ENCODE results near the gene ZNF827.

ZNF827 gene

DNA sequence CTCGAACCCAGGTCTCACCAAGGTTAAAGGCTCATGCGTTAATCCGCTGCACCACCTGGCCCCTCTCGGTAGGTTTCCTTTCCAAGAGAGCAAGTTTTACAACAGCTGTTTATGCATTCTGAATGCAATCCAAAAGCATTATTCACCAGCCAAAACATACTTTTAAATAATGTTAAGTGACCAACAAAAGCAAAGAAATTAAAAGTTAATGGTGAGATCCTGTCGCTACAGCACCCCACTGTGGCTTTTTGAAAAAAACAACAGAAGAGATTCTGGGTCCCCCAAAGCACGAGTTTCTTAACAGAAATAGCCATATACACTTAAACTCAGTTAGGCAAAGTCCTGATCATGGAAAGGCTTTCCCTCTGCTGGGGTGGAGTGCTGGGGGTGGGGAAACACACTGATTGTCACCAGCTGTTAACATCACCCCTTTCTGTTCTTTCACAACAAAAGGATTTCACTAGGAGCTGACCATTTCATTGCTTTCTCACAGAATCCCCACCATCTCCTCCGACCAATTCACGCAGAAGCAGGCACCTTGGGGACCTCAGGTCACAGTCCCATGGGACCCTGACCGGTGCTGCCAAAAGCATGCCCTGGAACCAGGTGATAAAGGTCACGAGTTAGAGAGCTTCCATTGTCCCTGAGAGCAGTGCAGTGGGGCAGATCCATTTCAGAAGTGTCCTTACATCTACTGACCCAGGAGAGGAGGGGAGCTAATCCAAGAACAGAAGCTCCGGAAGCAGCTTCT lies 51.2 kb downstream of the ZNF827 start:
- peak; percentile 67 for DNase-seq (ENCODE audit: low spot score)

DNA sequence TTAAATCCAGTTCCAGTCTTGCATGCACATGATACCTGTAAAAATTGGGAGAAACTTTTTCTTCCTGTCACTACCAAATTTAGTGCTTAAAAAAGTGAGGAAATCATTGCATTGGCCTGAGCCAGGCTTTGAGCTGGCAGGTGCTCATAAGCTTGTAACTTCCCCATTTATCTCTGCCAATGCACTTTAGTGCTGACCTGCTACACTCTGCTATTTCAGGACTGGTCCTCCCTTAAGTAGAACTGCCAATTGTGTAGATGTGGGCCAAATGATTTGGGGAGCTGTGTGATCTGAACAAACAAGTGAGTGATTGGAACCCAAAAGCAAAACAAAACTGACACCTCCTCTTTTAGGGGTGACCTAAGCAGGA lies 51.8 kb downstream of the ZNF827 start:
- no peak for DNase-seq (ENCODE audit: low spot score)

DNA sequence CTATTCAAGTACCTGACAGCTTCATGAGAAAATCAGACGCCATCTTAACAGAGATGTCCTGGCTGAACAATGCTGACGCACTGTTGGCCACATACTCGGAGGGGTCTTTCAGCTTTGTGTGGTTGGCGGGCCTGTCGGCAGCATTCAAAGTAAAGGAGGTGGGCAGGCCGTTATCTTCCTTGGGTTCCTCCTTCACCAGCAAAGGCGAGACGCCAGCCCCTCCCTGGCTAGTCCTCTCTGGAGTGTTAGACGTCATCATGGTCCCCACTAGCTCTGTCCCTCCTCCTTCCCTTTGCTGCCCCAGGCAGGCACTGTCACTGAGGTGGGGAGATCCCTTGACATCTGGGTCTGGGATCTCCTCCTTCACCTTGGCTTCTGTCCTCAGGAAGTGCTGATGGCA lies 53.0 kb downstream of the ZNF827 start:
- no peak for DNase-seq (ENCODE audit: low spot score)

DNA sequence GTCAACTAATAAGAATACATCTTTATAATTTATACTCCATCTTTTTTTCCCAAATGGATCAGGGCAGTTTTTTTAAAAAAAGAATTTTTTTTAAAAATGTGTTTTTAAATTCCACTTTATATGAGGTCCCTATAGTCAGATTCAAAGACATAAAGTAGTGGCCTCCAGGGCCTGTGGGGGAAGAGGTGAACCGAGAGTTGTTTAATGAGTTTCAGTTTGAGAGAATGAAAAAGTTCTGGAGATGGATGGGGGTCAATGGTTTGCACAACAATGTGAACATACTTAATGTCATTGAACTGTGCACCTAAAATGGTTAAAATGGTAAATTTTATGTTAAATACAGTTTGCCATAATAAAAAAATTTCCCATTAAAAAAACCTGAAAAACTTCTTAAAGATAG lies 53.8 kb downstream of the ZNF827 start:
- DNase-seq (ENCODE audit: low spot score) = no peak

DNA sequence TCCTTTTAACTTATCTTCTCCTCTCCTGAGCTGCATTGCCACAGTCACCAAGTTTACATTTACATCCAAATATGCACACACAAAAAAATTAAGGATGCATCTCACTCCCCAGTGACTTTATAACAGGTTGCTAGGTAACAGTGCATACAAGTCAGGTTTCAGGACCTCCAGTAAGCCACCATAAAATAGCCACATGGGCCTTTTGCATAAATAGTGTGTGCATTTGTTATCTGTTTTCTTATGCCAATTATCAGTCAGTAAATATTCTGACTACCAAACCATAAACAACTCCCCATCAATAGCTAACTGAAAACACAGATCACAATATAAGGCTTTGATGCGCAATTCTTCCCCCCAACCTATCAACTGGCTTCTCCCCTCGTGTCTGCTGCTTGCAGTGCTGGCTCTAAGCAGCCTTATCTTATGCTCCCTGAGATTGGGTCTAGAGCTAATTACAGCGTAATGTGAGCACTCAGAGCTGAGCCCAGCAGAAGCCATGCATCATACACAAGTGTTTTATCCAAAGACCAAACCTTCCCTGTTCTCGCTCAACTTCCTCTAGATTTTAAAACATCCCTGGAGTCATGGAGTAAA lies 55.4 kb downstream of the ZNF827 start:
- no peak for DNase-seq (ENCODE audit: low spot score)

DNA sequence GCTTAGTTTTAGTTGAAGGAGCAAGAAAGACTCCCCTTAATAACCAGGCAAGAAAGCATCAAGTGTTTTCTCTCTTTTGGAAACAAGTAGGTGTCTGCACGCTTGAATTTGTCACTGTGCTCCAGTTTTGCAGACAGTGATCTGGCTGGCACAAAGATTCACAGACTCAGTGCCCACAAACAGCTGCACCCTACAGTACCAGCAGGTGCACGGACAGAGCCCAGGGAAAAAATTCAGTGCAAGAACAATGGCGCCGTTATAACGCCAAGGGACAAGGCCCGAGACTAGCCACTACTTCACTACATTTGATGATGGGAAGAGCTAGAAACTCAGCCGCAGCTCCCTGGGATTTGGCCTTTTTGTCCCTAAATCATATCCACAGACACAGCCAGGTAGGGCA lies 56.0 kb downstream of the ZNF827 start:
- DNase-seq (ENCODE audit: low spot score) = no peak

DNA sequence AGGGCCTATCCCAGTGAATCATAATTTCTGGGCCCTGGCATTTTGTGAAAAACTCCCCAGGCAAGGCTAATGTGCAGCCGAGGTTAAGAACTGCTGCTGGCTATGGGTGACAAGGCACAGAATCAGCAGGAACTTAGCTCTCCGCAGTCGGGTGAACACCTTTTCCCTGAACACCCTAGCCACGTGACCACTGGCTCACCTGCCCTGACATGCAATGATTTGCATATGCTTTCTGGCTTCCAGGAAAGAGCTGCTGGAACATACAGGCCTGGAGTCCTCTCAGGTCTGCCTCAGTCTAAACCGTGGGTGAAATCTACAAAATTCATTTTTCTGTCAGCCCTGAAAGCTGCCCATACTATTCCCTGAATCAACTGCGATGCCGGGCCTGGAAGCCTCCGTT lies 56.6 kb downstream of the ZNF827 start:
- DNase-seq (ENCODE audit: low spot score) = no peak

DNA sequence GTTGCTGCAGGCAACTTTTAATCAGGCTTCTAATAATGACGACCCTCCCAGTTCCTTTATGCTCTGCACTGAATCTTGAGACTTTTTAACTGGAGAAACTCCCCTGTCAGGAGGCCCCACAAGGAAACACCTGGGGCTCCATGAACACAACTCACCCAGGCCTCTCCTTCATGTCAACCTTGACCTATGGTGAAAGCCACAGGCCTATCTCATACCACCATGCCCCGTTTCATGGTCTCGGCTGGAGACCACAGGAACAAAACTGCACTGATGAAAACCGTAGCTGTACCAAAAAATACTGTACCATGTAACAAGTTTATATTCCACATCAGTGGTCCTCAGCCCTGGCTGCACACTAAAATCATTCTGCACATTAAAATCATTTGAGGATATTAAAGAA lies 57.0 kb downstream of the ZNF827 start:
- DNase-seq (ENCODE audit: low spot score) = no peak

DNA sequence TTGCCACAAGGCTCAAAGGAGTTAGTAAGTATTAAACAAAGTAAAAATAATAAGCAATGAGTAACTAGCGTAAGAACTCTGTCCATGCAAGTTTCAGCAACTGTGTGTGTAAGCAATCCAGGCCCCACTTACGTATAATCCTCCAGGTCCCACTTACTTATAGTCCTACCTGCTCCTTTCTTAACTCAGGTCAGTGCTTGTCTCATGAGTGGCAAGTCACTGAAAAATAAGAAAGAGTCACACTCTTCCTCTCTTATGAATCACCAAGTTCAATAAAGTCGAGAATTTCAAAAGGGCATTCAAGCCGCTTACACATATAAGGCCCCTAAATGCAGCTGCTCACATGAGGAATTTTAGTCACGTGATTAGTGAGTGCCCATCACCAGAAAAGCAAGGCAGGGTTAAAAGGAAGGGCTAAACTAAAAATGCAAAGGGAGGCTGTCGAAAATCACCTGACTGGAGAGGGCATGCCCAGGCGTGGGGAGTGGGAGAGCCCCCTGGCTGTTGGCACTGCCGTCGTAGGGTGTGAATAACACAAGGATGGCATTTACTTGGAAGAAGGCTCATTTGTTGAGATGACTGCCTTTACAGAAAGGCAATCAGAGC lies 58.2 kb downstream of the ZNF827 start:
- DNase-seq (ENCODE audit: low spot score) = no peak

DNA sequence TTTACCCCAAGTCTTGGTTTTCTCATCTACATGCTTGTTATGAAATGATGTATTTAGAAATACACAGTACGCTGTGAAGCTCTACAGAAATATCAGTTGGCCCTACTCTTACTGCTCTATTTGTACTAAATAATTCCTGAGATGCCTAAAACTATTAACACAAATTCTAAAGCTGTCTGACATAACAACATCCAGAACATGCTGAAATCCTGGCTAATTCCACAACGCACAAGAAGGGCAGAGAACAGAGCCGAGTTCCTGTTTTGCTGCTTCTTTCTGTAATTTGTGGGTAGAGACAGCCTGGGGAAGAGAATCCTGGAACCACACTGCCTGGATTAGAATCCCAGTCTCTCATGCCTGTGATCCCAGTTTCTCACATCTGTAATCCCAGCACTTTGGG lies 59.0 kb downstream of the ZNF827 start:
- no peak for DNase-seq (ENCODE audit: low spot score)

DNA sequence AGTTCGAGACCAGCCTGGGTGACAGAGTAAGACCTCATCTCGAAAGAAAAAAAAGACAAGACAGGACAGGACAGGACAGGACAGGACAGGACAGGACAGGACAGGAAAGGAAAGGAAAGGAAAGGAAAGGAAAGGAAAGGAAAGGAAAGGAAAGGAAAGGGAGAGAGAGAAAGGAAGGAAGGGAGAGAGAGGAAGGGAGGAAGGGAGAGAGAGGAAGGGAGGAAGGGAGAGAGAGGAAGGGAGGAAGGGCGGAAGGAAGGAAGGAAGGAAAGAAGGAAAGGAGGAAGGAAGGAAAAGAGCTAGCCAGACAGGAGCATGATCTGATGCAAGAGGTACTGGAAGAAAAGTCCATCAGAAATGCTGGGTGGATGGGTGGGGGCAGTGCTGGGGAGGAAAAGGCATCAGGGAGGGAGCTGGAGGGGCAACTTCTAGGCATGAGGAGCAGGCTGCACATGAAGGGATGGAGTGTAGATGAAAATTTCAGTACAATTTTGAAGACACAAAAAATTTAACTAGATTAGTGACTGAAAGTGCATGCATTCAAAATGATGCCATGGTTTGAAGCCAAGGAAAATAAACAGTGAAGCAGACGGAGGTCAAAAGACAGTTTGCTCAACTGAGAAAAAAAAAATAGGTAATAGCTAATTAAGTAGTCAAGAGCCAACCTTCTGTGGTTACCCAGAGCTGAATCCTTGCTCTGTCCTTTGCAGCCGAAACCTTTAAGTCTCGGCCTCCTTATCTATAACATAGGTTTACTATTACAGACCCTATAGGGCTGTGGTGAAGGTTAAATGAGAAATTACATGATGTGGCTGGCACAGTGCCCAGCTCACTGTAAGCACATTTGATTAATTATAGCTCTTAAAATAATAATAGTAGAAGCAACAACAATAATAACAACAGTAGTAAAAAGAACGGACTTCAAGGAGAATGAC lies 59.9 kb downstream of the ZNF827 start:
- no peak for DNase-seq (ENCODE audit: low spot score)

DNA sequence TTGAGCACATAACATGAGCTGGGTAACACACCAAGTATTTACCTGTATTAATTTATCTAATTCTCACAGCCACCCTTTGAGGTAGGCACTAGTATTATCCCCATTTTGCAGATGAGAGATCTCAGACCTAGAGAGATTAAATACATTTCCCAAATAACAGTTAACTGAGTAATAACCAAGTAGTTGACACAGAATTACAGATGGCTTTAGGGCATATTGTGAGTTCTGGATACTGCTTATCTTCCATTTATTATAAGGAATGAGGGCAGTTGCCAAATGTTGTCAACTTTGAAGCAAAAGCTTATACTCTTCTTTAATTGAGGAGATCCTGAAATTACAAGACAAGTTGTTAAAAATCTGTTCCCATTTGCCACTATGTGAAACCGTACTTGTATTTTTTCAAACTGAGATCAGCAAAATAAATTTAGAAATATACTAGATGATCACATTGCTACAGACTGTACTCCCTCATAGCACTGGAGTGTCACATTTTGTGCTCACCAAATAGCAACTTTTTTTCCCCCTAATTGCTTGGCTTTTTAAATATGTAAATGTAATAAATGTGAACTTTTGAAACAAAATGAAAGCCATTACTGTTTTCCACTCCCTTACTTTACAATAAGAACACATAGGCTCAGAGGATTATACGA lies 62.0 kb downstream of the ZNF827 start:
- no peak for DNase-seq (ENCODE audit: low spot score)

DNA sequence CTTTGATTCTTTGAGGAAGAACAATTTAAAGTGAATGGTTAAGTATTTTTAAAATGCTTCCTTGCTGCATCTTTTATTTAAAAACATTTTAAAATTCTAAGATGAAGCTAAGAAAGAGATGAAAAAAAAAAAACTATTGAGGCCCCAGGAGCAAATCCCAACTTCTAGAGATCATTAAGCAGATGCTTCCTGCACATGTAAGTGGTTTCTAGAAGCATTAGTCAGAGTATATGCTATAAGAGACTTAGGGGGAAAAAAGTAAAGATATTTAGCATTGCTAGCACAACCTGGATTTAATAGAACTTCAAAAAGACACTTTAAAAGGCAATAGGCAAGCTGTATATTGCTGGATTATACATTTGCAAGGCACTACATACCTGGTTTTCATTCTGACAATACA lies 64.7 kb downstream of the ZNF827 start:
- DNase-seq (ENCODE audit: low spot score) = no peak

DNA sequence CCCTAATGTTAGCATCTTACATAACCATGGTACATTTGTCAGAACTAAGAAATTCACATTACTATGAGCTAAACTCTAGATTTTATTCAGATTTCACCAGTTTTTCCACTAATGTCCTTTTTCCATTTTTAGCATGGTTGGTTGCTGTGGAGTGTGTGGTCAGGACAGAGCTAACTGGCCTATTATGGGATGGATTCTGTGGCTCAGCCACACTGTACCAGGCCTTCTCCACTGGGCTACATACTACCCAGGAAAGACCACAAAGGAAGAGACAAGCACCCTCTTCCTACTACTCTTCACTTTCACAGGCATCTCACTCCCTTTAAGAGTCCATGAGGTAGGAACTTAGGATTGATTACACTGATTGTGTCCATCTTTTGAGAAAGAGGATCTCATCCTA lies 67.4 kb downstream of the ZNF827 start:
- no peak for DNase-seq (ENCODE audit: low spot score)

DNA sequence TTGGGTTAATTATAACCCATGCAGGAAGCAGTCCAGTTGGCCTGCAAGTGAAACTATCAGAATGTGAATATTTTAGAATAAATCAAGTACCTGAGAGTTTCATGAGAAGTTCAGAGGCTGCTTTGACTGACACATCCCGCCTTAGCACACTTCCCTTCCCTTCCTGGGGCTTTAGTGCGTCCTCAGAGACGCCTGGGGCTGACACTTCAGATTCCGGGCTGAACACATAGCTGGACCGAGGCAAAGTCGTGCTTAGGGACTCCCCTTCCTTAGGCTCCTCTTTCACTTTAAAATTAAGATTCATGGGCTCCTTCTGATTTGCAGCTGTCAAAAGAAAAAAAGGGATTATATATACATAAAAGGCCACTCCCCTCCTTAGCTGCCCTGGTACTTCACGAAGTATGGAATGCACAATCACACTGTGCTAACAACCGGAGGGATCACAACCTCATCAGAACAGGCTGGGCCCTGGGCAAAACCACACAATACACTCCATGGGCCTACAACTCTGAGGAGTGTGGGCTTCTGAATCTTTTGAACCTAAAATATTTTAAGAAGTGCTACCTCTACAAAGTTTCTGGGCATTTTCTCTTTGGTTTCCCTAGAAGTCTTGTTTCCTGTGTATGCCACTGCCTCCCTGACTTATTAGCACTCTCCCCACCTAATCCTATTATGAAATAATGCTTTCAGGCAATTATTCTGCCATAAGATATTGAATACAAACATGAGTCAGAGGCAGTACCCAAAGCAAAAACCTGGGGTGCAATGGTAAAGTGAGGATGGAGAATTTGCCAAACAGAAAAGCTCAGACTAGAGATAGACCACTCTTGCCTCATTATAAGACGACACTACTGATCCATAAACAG lies 68.2 kb downstream of the ZNF827 start:
- no peak for DNase-seq (ENCODE audit: low spot score)

DNA sequence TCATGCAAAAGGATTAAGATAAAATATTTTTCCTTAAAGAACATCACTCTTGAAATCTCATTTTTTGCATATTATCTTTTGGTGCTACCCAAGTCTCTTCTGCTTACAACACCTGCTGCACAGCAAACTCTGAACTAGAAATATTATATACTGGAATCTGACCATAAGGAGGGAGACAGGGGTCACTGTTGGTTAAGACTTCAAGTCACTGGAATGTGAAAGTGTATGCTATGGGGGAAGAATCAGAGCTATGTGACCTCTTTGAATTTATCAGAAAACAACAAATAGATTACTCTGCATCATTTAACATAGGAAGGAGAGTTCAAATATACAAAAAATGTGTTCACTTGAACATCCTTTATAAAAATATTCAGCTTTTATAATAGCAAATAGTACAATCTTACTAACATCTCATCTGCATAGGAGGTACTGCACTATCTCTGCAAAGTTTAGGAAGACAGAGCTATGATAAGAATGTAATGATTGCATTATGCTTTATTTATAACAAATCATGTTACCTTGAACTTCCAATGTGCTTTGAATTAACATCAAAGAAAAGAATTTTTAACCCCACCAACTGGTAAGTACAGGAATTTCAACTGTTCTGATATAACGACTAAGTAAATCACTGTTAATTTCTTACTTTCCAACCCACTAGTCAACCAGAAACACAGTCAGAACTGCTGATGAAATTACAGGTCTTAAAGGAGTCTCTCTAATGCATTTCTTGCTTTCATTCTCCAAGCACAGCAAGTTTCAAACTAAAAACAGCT lies 69.8 kb downstream of the ZNF827 start:
- DNase-seq (ENCODE audit: low spot score) = peak; percentile 12

DNA sequence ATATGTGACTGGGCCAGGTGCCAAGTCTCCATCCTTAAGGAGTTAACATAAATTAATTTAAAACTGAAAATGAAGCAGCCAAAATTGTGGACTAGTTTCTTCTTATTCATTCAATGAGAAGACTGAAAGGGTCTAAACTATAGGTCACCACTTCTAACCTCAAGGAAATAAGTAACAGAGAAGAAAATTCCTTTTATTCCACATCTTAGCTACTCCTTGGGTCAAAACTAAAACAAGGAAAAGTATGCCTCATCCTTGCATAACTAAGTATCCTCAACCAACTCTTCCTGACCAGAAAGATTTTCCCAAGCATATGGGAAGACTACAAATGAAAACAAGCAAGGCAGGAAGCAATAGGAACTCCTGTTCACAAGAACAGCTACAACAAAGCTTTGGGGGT lies 71.2 kb downstream of the ZNF827 start:
- no peak for DNase-seq (ENCODE audit: low spot score)

DNA sequence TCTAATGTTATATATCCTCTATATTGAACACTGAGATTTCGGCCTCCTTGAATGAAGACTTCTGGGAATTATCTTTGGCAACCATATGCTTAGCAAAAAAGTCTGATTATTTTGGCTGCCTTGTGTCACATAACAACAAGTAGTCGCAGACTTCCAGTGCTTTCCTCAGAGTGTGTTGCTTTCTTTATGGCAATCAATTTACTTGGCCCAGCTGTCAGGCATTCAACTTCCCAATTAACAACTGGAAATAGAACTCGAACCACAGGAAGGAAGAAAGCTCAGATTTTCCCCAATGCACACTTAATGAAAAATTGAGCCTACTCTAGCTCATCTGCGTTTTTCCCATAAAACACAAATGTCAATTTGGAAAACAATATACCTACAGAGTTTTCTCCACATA lies 71.6 kb downstream of the ZNF827 start:
- DNase-seq (ENCODE audit: low spot score) = no peak

DNA sequence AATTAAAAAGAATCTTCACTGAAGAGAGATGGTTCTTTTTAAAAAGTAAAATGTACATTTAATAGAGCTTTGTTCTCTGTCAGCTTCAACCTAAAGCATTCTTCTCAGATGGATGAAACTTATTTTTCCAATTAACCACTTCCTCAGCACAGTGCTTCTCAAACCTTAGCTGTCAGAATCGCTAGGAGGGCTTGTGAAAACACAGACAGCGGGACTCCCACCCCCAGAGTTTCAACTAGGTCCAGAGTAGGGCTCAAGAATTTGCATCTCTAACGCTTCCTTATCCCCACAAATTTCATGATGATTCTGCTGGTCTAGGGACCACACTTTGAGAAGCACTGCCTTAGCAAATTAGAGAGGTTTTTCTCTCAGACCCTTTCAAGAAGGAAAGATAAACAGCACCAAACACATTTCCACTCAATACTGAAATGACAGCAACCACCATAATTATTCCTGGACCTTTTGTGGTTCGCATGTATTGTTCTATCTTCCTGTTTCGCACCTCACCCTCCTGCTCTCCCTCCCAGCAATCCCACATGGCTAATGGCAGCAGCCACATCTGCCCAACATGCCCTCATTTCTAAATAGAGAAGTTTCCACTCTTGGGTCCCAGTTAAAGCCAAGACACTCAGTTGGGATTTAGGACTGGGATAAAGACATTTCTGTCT lies 73.2 kb downstream of the ZNF827 start:
- DNase-seq (ENCODE audit: low spot score) = no peak

DNA sequence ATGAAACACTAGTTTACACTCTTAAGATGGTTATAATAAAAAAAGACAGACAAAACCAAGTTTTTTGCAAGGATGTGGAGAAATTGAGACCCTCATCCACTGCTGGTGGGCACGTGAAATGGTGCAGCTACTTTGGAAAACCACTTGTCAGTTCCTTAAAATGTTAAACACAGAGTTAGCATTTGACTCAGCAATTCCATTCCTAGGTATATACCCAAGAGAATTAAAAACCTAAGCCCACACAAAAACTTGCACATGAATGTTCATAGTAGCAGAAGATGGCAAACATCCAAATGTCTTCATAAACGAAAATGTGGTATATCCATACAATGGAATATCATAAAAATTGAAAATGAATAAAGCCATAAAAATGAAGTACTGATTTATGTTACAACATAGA lies 75.4 kb downstream of the ZNF827 start:
- DNase-seq (ENCODE audit: low spot score) = no peak

Data from AG08395 (cell line).